ENCODE measurements around the gene SLC9B2. TPM values are rescaled to one million over a fixed set of nuclear protein-coding genes. Genes with fewer than 3 reads are reported as not detected.

Gene SLC9B2
- total RNA-seq, 2 donors from 2014 or later = 10.1 to 14.8 TPM

- Histone ChIP-seq H3K27ac (no peak overlapping the region), H3K36me3 (replicated peaks in 1 of 2; ENCODE audit: insufficient read depth in 1 of 2, low read depth in 2 of 2) (no peaks in the 10 kb centered on the region), H3K4me1 (peaks cover 14% of the 10 kb centered on the region), H3K27me3 (no peaks in the 10 kb centered on the region), H3K4me3 (no peak overlapping the region), H3K9me3 (no peaks in the 10 kb centered on the region)
- intact Hi-C loops (cut with DNase I) = no loop called here
- DNase-seq (no peak), ATAC-seq (no peak)
- TF ChIP-seq POLR2A (IDR thresholded peaks at IDR 0.05) = no peak
- TF ChIP-seq CTCF (IDR thresholded peaks at IDR 0.05) = no peak
- 84 to 90% methylated on average over 9 of the region's 9 CpGs for WGBS, 2 donors
Measured at GRCh38 chr4:103074744-103075434, 1.7 kb downstream of the SLC9B2 start.

GRCh38 chr4:103073792-103074438, 2.6 kb downstream of the SLC9B2 start:
- TF ChIP-seq POLR2A (IDR thresholded peaks at IDR 0.05) (no peak), CTCF (IDR thresholded peaks at IDR 0.05) (no peak)
- intact Hi-C loops (cut with DNase I) = no loop called here
- DNase-seq (no peak), ATAC-seq (no peak)
- H3K36me3 ChIP-seq (replicated peaks in 1 of 2; ENCODE audit: insufficient read depth in 1 of 2, low read depth in 2 of 2) = no peaks in the 10 kb centered on the region
- no peaks in the 10 kb centered on the region for H3K9me3 ChIP-seq
- 87 to 98% methylated on average over 2 of the region's 2 CpGs for WGBS, 2 donors
- H3K27ac ChIP-seq = no peak overlapping the region
- peaks cover 14% of the 10 kb centered on the region for H3K4me1 ChIP-seq
- H3K4me3 ChIP-seq = no peak overlapping the region
- no peaks in the 10 kb centered on the region for H3K27me3 ChIP-seq

GRCh38 chr4:103067841-103068547, 8.6 kb downstream of the SLC9B2 start:
- H3K9me3 ChIP-seq = no peaks in the 10 kb centered on the region
- no peaks in the 10 kb centered on the region for H3K27me3 ChIP-seq
- DNase-seq (no peak), ATAC-seq (no peak)
- no peak for TF ChIP-seq POLR2A (IDR thresholded peaks at IDR 0.05)
- TF ChIP-seq CTCF (IDR thresholded peaks at IDR 0.05) = no peak
- H3K4me3 ChIP-seq = no peak overlapping the region
- no peaks in the 10 kb centered on the region for H3K4me1 ChIP-seq
- 72 to 75% methylated on average over 2 of the region's 2 CpGs for WGBS, 2 donors
- no peak overlapping the region for H3K27ac ChIP-seq
- H3K36me3 ChIP-seq (replicated peaks in 1 of 2; ENCODE audit: insufficient read depth in 1 of 2, low read depth in 2 of 2) = no peaks in the 10 kb centered on the region
- intact Hi-C loops (cut with DNase I) = no loop called here

- no peak for DNase-seq
- ATAC-seq = no peak
- WGBS, 2 donors = 96 to 97% methylated on average over 2 of the region's 2 CpGs
- H3K36me3 ChIP-seq (replicated peaks in 1 of 2; ENCODE audit: insufficient read depth in 1 of 2, low read depth in 2 of 2) = no peaks in the 10 kb centered on the region
- H3K4me1 ChIP-seq = no peaks in the 10 kb centered on the region
- TF ChIP-seq POLR2A (IDR thresholded peaks at IDR 0.05) = no peak
- TF ChIP-seq CTCF (IDR thresholded peaks at IDR 0.05) = no peak
- no peak overlapping the region for H3K27ac ChIP-seq
- no peaks in the 10 kb centered on the region for H3K9me3 ChIP-seq
- H3K27me3 ChIP-seq = no peaks in the 10 kb centered on the region
- intact Hi-C loops (cut with DNase I) = no loop called here
- H3K4me3 ChIP-seq = no peak overlapping the region
Measured at GRCh38 chr4:103060453-103061148, 16.0 kb downstream of the SLC9B2 start.

Measured in body of pancreas (tissue), 4 donors.